ENCODE measurements around the gene GTF3C6.
"Not testable (repeated sequence)": the region's sequence is repeated elsewhere in the genome, so short reads cannot be mapped to it uniquely, and the experiment has no call there.

GTF3C6 gene

DNA sequence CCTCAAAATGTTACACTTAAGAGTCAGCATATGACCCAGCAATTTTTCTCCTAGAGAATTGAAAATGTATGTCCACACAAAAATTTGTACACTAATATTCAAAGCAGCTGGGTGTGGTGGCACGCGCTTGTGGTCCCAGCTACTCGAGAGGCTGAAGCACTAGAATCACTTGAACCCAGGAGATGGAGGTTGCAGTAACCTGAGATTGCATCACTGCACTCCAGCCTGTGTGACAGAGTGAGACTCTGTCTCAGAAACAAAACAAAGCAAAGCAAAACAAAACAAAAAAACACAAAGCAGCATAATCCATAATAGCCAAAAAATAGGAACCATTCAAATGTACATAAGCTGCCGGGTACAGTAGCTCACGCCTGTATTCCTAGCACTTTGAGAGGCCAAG lies 21.7 kb downstream of the GTF3C6 start:
- no peak for DNase-seq

DNA sequence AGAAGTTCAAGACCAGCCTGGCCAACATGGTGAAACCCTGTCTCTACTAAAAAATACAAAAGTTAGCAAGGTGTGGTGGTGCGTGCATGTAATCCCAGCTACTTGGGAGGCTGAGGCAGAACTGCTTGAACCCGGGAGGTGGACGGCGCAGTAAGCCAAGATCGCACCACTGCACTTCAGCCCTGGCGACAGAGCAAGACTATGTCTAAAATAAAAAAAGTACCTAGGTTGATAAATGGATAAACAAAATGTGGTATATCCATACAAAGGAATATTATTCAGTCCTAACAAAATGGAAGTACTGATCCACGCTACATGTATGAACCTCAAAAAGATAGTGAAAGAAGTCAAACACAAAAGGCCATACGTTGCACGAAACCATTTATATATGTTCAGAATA lies 22.1 kb downstream of the GTF3C6 start:
- DNase-seq = no peak

DNA sequence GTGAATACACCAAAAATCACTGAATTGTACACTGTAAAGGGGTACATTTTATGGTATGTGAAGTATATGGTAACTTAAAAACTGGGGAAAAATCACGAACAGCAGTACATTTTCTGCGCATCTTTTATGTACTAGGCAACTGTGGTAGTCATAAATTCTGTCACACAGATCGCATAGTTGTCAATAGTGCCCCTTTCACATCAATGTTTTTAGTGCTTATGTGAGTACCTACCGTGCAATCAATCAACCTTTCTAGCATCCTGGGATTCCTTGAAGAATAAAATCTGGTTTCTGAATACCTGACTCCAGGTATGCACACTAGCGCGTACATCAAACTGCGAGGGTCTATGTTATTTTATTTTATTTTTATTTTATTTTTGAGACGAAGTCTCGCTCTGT lies 22.7 kb downstream of the GTF3C6 start:
- DNase-seq = no peak

DNA sequence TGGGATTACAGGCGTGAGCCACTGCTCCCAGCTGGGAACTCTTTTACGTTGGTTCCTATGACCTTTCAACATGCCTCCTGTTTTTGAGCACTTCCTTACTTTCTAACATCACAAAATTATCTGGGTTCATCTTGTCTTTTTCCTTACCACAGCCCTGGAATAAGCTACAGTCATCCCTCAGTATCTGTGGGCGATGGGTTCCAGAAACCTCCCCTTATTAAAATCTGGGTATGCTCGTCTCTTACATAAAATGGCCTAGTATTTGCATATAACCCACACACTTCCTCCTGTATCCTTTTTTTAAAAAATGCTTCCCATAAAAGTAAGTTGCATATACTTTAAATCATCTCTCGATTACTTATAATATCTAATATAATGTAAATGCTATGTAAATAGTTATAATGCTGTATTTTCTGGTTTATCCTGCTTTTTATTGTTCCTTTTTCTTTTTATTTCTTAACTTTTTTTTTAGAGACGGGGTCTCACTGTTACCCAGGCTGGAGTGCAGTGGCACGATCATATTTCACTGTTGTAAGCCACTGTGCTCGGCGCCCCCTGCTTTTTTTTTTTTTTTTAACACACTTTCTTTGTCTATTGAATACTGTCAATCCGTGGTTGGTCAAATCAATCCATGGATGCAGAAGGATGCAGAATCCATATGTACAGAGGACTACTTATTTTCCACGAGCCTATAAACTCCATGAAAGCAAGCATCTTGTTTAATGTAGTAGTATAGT lies 32.5 kb downstream of the GTF3C6 start:
- no peak for DNase-seq

DNA sequence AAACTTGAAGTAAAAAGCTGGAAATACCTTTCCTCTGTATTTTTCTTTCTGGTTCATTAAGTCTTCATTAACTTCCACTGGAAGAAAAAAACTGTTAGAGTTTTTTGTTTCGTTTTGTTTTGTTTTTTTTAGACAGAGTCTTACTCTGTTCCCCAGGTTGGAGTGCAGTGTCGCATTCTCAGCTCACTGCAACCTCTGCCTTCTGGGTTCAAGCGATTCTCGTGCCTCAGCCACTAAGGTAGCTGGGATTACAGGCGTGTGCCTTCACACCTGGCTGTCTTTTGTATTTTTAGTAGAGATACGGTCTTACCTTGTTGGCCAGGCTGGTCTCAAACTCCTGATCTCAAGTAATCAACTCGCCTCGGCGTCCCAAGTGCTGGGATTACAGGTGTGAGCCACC lies 38.2 kb downstream of the GTF3C6 start:
- DNase-seq = no peak

DNA sequence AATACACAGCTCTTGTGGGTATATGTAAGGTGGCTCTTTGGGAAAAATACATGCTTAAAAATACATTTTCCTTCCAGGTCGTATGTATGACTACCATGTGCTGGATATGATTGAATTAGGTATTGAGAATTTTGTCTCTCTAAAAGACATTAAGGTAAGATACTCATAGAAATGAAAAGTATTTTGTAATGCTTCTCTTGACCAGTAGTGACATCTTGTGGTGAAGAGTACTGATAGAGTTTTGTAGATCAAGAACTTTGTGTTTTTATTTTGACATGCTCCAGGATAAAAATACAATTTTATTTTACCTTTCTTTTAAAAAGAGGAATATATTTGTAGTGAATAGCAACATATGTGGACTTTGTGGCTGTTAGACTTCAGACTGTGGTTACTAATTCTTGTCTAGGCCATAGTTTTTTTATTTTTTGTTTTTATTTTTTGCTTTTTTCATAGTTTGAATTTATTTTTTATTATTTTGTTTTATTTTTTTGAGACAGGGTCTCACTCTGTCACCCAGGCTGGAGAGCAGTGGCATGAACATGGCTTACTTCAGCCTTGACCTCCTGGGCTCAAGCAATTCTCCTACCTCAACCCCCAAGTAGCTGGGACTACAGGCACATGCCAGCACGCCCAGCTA lies 41.2 kb downstream of the GTF3C6 start:
- DNase-seq = no peak

DNA sequence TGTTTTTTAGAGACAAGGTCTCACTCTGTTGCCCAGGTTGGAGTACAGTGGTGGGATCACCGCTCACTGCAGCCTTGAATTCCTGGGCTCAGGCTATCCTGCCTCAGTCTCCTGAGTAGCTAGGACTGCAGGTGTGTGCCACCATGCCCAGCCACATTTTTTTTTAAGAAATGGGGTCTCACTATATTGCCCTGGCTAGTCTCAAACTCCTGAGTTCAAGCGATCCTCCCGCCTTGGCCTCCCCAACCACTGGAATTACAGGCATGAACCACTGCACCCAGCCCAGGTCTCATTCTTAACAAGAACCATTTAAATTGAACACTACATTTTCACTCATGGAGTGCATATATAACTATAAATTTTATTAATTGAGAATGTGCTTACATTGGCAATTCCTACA lies 43.8 kb downstream of the GTF3C6 start:
- no peak for DNase-seq

DNA sequence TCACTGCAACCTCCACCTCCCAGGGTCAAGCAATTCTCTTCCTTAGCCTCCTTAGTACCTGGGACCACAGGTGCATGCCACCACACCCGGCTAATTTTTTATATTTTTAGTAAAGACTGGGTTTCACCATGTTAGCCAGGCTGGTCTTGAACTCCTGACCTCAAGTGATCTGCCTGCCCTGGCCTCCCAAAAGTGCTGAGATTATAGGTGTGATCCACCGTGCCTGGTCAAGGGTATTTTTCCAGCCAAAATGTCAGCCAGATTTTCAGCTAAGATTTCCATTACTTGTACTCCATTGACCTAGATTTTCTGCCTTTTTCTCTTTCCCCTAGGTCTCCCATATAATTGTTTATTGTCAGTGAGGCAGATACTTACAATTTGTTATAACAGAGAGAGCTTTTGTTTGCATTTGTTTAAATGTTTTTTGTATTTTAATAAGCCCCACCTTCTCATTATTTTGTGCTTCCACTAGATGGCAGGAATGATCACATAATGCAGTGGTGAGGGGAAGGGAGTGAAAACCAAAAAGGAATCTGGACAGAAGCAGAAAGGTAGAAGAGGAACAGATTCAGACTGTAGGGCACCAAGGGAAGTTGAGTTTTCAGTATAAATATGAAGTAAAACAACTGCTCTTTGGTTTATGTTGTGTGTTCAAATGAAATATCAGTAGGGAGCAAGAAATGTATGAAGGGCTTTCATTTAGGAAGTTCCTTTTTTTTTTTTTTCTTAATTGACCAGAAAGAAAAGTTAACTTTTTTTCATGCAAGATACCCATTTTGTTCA lies 53.0 kb downstream of the GTF3C6 start:
- DNase-seq = no peak

DNA sequence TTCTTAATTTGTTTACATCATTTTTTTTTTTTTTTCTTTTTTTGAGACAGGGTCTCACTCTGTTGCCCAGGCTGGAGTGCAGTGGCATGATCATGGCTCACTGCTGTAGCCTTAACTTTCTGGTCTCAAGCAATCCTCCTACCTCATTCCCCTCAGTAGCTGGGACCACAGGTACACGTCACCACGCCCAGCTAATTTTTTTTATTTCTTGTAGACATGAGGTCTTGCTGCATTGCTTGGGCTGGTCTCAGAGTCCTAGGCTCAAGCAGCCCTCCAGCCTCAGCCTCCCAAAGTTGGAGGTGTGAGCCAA lies 53.6 kb downstream of the GTF3C6 start:
- DNase-seq = no peak

DNA sequence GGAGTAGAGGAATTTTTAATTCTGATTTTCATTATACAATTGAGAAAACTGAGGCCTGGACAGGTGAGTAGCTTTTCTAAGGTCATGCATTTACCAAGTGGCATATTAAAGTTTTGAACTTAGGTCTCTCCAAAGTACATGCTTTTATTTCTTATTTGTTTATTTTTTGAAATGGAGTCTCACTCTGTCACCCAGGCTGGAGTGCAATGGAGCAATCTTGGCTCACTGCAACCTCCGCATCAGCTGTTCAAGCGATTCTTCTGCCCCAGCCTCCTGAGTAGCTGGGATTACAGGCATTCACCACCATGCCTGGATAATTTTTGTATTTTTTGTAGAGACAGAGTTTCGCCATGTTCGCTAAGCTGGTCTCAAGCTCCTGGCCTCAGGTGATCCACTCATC lies 54.0 kb downstream of the GTF3C6 start:
- DNase-seq = not testable (repeated sequence)

DNA sequence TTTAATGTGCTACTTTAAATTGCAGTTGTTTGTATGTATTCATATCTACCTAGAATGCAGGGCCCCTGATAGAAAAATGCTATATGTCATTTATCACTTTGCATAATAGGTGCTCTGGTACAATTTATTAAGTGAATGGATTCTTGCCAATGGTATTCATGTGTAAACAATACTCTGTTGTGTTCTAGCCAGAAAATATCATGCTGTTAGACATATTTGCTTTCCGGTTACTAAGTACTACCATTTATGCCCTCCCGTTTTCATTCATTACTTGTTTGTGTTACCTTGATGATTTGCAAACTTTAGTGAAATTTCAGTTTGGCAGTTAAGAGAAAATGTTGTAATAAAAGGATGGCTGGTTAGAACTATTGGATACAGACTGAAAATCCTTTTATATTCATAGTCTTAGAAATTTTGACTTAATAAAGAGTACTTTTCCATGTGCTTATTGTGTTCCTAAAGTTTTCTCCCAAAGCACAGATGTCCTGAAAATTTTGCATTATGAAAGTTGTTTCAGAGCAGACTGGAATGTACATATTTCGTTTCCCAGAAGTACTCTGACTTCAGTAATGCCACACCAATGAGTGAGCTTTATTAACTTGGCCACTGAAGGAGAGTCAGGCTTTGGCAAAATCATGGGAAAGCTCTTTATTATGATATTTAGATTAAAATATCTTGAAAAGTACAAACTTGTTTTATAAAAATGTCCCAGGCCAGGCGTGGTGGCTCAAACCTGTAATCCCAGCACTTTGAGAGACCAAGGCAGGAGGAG lies 54.8 kb downstream of the GTF3C6 start:
- DNase-seq = no peak

DNA sequence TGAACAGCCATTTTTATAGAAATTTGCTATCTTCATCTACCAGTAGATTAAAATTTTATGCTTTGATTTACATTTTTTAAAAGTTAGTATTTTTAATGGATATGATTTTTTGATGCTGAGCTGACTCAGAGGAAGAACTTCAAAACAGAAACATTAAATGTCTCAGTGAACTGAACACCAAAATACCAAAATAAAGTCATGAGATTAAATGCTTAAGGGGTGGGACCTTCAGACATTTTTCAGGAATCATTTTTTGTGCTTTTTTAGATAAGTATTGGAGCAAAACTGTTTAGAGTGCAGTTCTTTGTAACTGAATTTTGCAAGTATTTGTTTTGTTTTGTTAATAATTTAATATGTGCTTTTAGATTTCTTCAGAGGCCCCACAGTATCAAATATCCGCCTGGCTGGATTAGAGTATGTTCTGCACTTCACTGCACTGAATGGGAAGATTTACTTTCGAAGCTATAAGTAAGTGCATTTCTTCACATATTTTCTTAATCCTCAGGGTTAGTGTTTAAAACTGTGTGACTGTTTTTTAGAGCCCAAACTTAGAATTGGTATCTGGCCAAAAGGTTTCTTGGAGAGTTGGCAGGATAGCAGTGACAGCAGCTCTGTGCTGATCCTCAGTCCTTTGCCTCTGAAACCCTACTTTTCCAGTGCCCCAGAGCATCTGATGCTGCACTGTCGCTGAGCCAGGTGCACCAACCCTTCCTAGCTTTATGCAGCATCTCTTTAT lies 57.1 kb downstream of the GTF3C6 start:
- DNase-seq = no peak

DNA sequence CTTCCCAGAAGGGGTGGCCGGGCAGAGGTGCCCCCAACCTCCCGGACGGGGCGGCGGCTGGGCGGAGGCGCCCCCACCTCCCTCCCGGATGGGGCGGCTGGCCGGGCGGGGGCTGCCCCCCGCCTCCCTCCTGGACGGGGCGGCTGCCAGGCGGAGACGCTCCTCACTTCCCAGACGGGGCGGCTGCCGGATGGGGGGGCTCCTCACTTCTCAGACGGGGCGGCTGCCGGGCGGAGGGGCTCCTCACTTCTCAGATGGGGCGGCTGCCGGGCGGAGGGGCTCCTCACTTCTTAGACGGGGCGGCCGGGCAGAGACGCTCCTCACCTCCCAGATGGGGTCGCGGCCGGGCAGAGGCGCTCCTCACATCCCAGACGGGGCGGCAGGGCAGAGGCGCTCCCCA lies 58.7 kb downstream of the GTF3C6 start:
- not testable (repeated sequence) for DNase-seq

Data from activated CD4-positive, CD25-positive, alpha-beta regulatory T cell treated with anti-CD3 and anti-CD28 coated beads, Interleukin-2, amount 50 U/mL, for 72 hours (primary cell).